Right ventricle myocardium superior (tissue), 1 donor: ENCODE measurements around the gene NCOA1. TPM values are rescaled to one million over a fixed set of nuclear protein-coding genes. Genes with fewer than 3 reads are reported as not detected.
A peak's percentile ranks its signal among the peaks of the same experiment; 100 is the strongest.
"Not testable (repeated sequence)": the region's sequence is repeated elsewhere in the genome, so short reads cannot be mapped to it uniquely, and the experiment has no call there.

Experiments used
- ATAC-seq: fragments of 200-7000 bp; cut with Tn5 transposase; one replicate; pipeline ENCODE4 v1.9.1; 2020; ENCODE audit warnings: mild to moderate bottlenecking; ENCODE audit not compliant: poor library complexity
- DNase-seq: peaks from one replicate; pipeline ENCODE4 v3.0.0-alpha.2; 2020
- intact Hi-C: fragments of 100-400 bp; cut with DNase I; formaldehyde crosslinking; loops from one replicate; pipeline ENCODE4 v1.11.2; 2022
- total RNA-seq: library from RNA; stranded (reverse); fragmentation: NEBNext Ultra II Directional; extraction: Animal tissue kit (Norgen Biotek cat#: 25700); gene quantifications from one replicate; pipeline ENCODE4 v1.2.1, GENCODE V29; 2021
- donor health status: DM: no; HTN: yes; CAD: no; lungs with severe emphysema.

NCOA1 gene
- total RNA-seq, 1 donor from 2014 or later: 32.2 TPM

DNA sequence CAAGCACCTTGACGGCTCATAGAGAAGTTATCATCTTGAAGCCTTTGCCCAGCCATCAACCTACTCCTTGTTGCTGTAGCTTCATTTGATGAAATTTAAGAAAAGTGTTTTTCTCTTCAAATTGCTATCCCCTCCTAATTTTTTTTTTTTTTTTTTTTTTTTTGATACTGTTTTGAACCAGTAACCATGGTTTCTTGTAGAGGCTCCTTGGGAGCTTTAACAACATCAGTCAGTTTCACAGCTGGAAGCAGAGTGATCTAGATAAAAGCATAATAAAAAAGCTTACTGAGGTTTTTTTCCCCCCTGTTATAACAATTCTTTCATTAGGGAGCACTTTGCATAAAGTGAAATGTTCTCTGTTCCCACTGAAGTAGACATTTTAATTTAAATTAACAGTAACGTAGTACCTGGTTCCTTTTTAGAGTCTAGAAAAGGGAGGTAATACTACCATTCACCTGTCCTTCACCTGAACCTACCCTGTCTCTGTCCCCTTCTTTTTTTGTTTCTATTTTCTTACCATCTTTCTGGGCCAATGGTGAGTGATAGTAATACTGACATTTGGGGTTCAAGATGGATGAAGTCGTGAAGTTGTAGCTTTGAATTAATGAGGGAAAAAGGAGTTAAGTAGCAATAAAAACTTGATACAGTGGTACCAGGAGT, 101.5 kb downstream of the NCOA1 start:
- ATAC-seq: no peak
- no peak for DNase-seq
- intact Hi-C loops: no loop called here

DNA sequence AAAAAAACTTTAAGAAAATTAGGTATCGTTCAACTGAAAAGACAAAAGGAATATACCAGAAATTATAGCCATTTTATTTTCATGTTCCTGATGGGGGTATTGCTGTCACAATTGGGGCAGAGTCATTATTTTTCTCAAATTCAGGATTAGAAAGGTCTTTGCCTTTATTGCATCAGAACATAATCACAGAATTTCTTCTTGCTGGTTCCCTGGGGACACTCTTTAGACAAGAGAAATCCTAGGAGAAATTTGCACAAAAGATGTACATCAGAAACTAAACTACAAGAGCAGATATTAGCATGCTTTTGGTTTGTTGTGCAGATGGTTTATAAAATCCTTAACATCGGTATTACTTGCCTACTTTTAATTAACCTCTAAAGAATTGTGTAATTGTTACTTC, 103.2 kb downstream of the NCOA1 start:
- intact Hi-C loops: no loop called here
- no peak for DNase-seq
- ATAC-seq: no peak

DNA sequence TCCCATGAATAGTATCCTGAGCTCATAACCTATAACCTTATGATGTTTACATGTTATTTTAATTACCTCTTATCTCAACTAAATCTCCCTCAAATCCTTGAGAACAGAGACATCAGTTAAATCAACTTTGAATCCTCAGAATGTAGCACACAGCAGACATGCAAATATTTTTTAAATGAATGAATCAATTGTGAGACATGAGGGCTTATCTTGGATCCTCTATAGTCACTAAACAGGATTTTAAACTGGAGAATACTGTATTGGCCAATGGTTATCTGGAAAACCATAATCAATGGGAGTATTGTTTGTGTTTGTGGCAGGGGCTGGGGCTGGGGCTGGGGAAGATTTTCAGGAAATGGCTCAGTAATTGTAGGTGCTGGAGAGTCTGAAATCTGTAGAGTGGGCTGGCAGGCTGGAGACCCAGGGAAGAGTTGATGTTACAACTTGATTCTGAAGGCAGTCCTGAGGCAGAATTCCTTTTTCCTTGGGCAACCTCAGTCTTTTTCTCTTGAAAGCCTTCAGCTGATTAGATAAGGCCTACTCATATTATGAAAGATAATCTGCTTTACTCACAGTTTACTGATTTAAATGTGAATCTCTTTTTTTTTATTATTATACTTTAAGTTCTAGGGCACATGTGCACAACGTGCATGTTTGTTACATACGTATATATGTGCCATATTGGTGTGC, 106.3 kb downstream of the NCOA1 start:
- DNase-seq (no peak), ATAC-seq (no peak)
- intact Hi-C loops: no loop called here

DNA sequence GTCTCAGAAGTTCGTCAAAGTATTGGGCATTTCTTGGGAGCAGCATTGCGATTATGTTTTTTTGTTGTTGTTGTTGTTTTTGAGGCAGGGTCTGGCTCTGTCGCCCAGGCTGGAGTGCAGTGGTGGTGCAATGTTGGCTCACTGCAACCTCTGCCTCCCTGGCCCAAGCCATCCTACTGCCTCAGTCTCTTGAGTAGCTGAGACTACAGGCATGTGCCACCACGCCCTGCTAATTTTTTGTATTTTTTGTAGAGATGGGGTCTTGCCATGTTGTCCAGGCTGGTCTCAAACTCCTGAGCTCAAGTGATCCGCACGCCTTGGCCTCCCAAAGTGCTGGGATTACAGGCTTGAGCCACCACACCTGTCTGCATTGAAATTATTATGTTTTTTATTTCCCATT, 109.1 kb downstream of the NCOA1 start:
- intact Hi-C loops, DNase-seq, ATAC-seq: not testable (repeated sequence)

DNA sequence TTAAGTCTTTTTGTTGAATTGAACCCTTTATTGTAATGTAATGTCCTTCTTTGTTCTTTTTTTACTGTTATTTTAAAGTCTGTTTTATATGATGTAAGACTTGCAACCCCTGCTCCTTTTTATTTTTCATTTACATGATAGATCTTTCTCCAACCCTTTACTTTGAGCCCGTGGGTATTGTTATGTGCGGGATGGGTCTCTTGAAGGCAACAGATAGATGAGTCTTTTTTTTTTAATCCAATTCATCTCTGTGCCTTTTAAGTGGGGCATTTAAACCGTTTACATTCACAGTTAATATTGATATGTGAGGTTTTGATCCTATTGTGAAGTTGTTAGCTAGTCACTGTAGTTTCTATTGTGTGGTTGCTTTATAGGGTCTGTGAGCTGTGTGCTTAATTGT, 120.6 kb downstream of the NCOA1 start:
- intact Hi-C loops: no loop called here
- no peak for ATAC-seq
- no peak for DNase-seq

DNA sequence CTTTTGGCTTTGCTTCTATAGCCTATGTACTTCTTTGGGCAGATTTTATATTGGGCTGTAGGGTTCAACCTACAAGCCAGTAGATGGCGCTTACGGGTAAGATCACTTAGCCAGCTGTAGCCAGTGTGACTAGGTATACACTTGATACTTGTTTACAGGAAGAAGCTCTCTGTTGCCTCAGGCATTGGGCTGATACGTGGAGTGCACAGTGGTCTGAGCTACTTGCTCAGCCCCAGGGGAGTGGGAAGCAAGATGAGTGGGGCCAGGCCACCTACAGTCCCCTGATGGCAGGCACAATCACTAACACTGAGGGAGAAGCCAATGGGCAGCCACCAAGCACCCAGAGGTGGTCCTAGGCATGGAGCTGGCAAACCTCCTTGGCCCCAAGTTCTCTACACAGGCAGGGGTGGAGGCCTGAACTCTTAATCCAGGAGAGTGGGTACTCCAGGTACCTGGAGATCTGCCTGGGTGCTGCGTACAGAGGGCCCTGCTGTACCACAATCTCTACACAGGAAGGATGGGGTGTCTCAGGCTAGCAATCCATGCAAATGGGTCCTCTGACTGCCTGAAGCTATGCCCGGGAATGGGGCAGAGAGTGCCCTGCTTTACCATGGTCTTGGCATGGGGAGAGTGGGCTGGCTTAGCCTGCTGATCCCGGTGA, 122.2 kb downstream of the NCOA1 start:
- peak; percentile 31 for ATAC-seq
- intact Hi-C loops: no loop called here
- no peak for DNase-seq

DNA sequence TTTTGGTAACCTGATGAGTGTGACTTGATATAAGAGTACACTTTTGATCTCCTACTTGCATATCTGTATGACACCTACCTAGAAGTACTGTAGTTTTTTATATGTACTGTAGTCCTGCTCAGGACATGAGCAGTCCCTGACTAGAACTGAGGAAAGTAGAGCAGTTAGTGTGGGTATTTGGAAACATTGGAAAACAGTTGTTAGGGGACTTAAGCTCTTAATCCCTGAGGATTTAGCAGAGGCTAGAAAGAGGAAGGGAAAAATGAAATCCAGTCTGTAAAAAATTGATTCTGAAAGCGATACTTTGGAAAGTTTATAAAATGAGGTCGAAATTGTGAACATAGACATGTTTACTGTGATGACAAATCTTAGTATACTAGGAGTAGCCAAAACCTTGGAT, 125.6 kb downstream of the NCOA1 start:
- intact Hi-C loops: no loop called here
- no peak for ATAC-seq
- no peak for DNase-seq

DNA sequence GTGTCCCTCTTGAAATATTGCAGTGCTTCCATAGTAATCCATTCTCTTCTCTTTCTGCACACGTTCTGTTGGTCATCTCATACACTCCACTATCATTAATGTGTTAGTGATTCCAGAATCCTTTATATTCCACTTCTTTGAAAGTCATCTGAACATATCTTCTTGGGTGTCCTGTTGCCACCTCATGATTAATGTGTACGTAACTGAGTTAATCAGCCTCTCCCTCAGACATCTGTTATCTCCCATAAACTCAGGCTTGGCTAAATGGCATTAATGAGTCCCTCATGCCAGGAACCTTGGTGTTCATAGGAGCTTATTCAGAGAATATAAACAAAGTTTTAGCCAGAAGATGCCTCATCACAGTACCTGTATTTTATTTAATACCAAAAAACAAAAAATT, 126.4 kb downstream of the NCOA1 start:
- intact Hi-C loops: no loop called here

DNA sequence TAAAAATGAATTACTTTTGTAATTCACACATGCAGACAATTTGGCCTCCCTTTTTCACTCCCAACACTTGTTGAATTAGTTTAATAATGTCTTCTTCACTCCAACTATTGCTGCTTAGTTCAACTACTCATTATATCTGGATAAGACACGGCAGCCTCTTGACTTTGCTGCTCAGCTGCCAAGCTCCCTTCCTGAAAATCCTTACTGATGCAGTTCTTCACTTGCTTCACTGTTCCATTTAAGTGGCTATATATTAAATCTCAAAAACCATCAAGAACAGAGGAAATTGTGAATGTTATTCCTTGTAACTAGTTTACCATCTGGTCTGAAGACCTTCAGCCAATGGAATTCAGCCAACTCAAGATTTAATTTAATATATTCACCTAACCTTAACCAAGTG, 127.1 kb downstream of the NCOA1 start:
- DNase-seq (no peak), ATAC-seq (no peak)
- intact Hi-C loops: no loop called here

More for the DNA sequence above, 126.4 kb downstream of the NCOA1 start:
- DNase-seq: no peak
- no peak for ATAC-seq

DNA sequence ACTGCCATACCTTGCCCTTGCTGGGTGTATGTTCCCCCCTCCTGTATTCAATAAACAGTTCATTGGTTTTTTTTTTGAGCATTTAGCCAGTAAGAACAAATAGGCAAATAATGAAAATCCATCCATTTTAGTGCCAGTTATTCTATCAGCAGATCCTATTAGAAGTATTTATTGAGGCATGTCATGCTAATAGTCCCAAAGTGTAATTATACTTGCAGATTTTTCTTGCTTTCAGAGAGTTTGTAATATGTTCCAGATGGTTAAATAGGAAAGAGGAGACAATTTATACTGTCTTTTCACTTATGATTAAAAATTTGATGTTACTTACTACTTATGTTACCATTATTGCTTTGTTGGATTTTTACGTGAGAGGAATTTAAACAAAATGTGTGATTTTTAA, 127.6 kb downstream of the NCOA1 start:
- intact Hi-C loops: no loop called here
- ATAC-seq (no peak), DNase-seq (no peak)

DNA sequence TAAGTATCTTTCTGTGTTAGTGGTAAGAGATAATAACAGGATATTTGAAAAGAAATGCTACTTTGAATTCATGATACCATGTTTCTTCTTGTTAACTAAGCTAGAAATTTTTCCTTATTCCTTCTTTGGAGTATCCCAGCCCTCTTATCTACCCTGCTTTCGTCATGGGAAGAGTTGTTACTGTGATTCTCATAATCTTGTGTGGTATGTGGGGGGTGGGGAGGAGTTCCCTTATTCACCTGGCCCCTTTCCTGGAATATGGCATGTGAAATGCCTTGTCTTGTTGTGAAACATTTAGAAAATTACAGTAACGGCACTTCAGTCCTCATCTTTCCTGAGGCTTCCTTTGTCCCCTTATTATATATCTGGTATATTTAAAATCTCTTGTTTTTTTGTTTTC, 129.9 kb downstream of the NCOA1 start:
- ATAC-seq (no peak), DNase-seq (no peak)
- intact Hi-C loops: no loop called here

DNA sequence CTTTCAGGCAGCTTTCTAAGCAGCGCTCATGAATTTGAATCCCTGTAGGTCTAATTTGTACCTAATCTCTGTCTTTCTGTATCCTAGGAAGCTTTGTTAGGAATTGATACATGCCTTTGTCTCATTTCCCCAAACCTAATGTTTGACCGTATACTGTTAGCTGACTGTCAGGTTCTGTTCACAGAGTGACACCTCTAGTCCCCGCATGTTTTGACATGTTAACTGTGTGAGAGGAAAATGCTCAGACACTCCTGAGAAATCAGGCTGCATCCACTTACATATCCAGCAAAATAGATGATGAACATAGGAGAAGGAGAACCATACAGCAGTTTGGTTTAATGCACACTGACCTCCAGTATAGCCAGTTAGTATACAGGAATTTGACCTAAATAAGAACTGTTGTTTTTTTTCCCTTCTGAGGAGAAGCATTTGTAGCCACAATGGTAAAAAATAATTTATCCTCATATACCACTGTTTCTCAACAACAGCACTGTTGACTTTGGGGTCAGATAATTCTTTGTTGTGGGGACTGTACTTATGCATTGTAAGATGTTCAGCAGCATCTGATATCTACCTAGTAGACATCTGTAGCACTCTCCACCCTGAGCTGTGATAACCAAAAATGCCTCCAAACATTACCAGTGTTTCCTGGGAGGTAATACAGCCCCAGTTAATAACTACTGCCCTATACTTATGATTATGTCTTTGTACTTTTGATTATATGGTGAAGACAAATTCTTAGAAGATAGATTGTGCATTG, 130.9 kb downstream of the NCOA1 start:
- ATAC-seq (no peak), DNase-seq (no peak)
- intact Hi-C loops: no loop called here

DNA sequence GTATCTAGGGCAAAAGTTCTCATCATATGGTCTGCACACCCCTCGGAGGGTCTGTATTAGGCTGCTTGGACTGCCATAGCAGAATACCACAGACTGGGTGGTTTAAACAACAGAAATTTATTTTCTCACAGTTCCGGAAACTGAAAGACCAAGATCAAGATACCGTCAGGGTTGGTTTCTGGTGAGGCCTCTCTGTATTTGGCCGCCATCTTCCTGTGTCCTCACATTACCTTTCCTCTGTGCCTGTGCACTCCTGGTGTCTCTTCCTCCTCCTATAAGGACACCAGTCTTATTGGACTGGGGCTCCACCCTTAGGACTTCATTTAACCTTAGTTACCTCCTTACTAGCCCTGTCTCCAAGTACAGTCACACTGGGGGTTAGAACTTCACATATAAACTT, 132.5 kb downstream of the NCOA1 start:
- DNase-seq: no peak
- intact Hi-C loops: no loop called here
- ATAC-seq: no peak

DNA sequence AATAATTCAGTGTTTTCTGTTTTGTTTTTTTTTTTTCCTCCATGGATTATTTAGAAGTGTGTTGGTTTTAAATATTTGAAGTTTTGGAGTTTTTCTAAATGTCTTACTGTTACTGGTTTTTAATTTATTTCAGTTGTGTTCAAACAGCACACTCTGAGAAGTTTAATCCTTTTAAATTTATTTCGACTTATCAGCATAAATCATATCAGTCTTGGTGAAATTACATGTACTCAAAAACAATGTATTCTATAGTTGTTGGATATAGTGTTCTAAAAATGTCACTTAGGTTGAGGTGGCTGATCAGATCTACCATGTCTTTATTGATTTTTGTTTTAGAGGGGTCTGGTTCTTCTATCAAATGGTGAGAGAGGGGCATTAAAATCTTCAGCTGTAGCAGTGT, 134.7 kb downstream of the NCOA1 start:
- no peak for DNase-seq
- intact Hi-C loops: no loop called here
- ATAC-seq: no peak

DNA sequence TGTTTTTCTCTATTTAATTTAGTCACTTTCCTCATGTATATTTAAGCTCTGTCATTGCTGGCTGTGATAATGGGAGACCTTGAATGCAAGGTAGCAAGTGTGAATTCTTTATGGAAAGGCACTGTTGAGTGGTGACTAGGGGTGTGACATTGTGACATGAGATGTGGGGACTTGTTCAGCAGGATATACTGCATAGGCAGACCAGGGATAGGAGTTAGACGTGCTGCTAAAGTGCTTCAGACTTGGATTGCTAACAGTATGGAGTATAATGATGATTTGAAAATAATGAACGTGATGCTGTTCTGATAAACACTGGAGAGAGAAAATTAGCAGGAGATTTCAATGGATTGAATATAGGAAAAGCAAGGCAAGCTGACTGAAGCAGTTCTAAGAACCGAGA, 135.1 kb downstream of the NCOA1 start:
- ATAC-seq: peak; percentile 53
- DNase-seq: no peak
- intact Hi-C loops: no loop called here

DNA sequence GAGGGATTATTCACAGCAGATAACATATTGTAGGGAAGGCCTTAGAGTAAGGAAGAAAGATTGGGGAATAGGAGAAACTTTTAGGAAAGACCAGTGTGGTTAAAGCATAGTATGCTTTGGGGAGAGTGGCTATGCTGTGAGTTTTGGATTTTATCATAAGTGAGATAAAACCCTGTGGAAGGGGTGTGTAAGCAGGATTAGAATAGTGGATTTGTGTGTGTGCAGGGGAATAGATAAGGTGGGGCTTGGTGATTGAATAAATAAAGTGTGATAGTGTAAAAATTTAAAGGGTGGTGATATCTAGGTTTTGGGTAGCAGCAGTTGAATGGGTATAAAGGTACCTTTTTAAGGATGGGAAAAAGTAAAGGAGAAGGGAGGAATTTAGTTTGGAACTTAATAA, 137.7 kb downstream of the NCOA1 start:
- intact Hi-C loops: no loop called here
- DNase-seq (no peak), ATAC-seq (no peak)

DNA sequence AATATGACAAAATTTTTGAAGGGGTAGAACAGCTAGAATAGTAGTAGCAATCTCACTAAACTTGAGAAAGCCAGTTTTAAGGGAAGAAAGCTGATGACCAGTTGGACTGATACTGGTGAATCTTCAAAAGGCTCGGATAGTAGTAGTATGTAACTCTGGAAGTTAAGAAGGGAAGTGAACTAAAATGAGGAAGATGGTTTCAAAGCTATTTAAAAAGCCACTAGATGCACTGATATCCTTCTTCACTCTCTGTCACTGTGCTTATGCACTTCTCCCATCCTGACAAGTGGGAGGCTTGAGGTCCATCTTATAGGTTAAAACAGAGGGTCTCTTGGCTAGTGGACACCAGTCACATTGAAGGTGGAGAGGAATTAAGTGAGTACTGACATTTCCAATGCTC, 141.1 kb downstream of the NCOA1 start:
- intact Hi-C loops: no loop called here
- DNase-seq (no peak), ATAC-seq (no peak)

DNA sequence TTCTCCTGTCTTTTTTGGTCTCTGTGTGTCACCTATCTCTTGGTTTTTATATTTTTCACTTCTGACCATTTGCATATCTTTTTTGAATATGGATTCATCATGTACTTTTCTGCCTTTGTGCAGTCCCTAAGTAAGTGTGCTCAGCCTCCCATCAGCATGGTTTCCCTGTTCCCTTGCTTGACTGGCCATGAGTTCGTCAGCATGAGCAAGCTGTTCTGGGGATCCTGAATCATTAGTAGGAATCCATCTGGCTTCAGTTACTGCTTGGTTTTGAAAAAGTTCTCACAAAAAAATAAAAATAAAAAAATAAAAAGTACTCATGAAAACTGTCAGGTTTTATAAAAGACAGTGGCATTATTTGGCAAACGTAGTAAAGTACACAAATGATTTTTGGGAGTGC, 144.1 kb downstream of the NCOA1 start:
- intact Hi-C loops: no loop called here
- ATAC-seq (no peak), DNase-seq (no peak)

DNA sequence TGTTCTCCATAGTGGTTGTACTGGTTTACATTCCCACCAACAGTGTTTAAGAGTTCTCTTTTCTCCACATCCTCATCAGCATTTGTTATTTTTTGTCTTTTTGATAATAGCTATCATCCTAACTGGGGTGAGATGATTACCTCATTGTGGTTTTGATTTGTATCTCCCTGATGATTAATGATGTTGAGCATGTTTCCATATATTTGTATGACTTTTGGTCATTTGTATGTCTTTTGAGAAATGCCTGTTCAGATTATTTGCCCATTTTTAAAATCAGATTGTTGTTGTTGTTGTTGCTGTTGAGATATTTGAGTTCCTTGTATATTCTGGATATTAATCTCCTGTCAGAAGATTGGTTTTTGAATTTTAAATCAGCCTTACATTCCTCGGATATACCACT, 147.5 kb downstream of the NCOA1 start:
- intact Hi-C loops: no loop called here
- no peak for DNase-seq
- no peak for ATAC-seq

DNA sequence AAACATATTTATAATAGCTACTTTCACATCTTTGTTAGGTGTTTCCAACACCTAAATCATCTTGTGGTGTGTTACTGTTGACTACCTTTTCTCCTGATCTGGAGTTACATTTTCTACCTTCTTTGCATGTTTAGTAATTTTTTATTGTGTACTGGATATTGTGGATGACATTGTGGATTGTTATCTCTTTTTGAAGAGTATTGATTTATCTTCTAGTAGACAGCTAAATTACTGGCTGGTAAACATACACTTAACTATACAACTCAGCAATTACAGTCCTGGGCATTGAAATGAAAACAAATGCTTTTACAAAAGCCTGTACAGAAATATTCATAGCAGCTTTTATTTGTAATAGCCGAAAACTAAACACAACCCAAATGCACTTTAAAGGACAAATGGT, 151.3 kb downstream of the NCOA1 start:
- DNase-seq (no peak), ATAC-seq (no peak)
- intact Hi-C loops: no loop called here
